HCT116 (cell line): Measurements from ENCODE around the gene INO80.

Experiments
- CEBPB ChIP-seq: IDR thresholded peaks from 2 replicates; pipeline ENCODE4 v1.6.1; 2012; ENCODE audit warnings: low read depth
- EZH2phosphoT487 ChIP-seq: fragments of 200-600 bp; IDR thresholded peaks from 2 replicates; pipeline ENCODE4 v1.6.1; 2018; ENCODE audit warnings: antibody characterized with exemption, borderline replicate concordance
- SP1 ChIP-seq: IDR thresholded peaks from 2 replicates; pipeline ENCODE4 v1.6.1; 2012; ENCODE audit warnings: low read depth
- ZNF274 ChIP-seq: fragments of 200-500 bp; sonication (Bioruptor generic); IDR thresholded peaks from 2 replicates; pipeline ENCODE4 v1.6.1; 2014; ENCODE audit warnings: mild to moderate bottlenecking, low read depth, low read length, inconsistent platforms
- TF ChIP-seq, protein P1 (sequence below), 3 experiments: fragments of 200-600 bp in 1 of 3; sonication (generic) in 1 of 3; IDR thresholded peaks in 2 of 3; conservative IDR thresholded peaks in 1 of 3; 2 replicates each; pipeline ENCODE4 v1.5.1; 2012 to 2017; ENCODE audit warnings: low read depth in 2 of 3, low read length in 2 of 3, antibody characterized with exemption in 1 of 3, borderline replicate concordance in 1 of 3, control low read depth in 1 of 3, mild to moderate bottlenecking in 1 of 3, mixed read lengths in 1 of 3, mixed run types in 1 of 3, moderate library complexity in 1 of 3; ENCODE audit not compliant: insufficient read depth in 1 of 3
- TF ChIP-seq, protein P2 (sequence below): IDR thresholded peaks from 2 replicates; pipeline ENCODE4 v1.6.1; 2012

DNA sequence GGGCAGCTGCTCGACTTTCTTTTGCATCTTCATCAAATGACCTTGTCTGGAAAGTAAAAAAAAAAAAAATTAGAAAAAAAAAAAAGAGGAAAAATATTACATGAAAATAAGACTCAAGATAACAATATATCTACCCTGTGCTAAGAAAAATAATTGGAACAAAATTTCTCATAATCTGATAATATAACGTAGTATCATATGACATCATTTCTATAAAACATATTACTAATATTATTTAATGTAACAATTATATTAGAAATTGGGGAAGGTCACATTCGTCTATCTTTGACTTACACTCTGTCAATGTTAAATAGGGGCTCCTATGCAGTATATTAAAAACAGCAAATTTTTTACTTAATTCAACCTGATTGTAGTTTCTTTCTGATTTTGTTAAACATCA is 44.1 kb downstream of the INO80 start:
- TF ChIP-seq, protein P1, sequence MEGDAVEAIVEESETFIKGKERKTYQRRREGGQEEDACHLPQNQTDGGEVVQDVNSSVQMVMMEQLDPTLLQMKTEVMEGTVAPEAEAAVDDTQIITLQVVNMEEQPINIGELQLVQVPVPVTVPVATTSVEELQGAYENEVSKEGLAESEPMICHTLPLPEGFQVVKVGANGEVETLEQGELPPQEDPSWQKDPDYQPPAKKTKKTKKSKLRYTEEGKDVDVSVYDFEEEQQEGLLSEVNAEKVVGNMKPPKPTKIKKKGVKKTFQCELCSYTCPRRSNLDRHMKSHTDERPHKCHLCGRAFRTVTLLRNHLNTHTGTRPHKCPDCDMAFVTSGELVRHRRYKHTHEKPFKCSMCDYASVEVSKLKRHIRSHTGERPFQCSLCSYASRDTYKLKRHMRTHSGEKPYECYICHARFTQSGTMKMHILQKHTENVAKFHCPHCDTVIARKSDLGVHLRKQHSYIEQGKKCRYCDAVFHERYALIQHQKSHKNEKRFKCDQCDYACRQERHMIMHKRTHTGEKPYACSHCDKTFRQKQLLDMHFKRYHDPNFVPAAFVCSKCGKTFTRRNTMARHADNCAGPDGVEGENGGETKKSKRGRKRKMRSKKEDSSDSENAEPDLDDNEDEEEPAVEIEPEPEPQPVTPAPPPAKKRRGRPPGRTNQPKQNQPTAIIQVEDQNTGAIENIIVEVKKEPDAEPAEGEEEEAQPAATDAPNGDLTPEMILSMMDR (IDR thresholded peaks at IDR 0.05 in 2 of 3, conservative IDR thresholded peaks at IDR 0.05 in 1 of 3; ENCODE audit: borderline replicate concordance in 1 of 3, insufficient read depth in 1 of 3, low read depth in 2 of 3, low read length in 2 of 3), result no peak
- TF ChIP-seq ZNF274, result no peak
- TF ChIP-seq, protein P2, sequence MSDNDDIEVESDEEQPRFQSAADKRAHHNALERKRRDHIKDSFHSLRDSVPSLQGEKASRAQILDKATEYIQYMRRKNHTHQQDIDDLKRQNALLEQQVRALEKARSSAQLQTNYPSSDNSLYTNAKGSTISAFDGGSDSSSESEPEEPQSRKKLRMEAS, result no peak
- no peak for TF ChIP-seq EZH2phosphoT487
- TF ChIP-seq CEBPB, result no peak
- no peak for TF ChIP-seq SP1
